Endothelial cell of umbilical vein (primary cell): ENCODE results near the gene ALPK1. TPM values are rescaled to one million over a fixed set of nuclear protein-coding genes. Genes with fewer than 3 reads are reported as not detected.

Experiments used
- BruUV-seq: library from RNA; stranded (reverse); fragments of 400-500 nt; replicated peaks from 2 replicates; lab custom pipeline; 2021; lab: Mats Ljungman, UMichigan
- CTCF ChIA-PET: fragments of 300-600, 350-600 bp; sonication (Branson Sonifier 250); formaldehyde crosslinking; loops from one replicate; lab custom pipeline; 2021; ENCODE audit warnings: antibody characterized with exemption, inconsistent platforms; lab: Charles Lee
- POLR2A ChIA-PET: fragments of 300-600, 350-600 bp; sonication (Branson Sonifier 250); formaldehyde crosslinking; loops from one replicate; lab custom pipeline; 2021; ENCODE audit warnings: antibody characterized with exemption, inconsistent platforms; lab: Charles Lee
- DNase-seq: peaks from one replicate; pipeline ENCODE4 v3.0.0-alpha.2; 2011; ENCODE audit warnings: low read depth, low spot score
- FAIRE-seq: peaks from 2 replicates; lab custom pipeline; 2011; peaks lifted over from hg19 to GRCh38; lab: Jason Lieb, UNC
- H2AFZ ChIP-seq: 2 replicates; pipeline ENCODE4 v1.6.0; 2012; ENCODE audit warnings: low read depth, low read length, control low read depth, inconsistent platforms
- H3K27ac ChIP-seq: 2 replicates; pipeline ENCODE4 v1.5.1; 2011; ENCODE audit warnings: low read depth, mild to moderate bottlenecking, control low read depth, low read length, moderate library complexity; ENCODE audit not compliant: insufficient read depth
- H3K27me3 ChIP-seq, 2 experiments: 2 replicates each; pipeline versions ENCODE4 v1.6.0 to v1.6.1; 2011; ENCODE audit warnings: low read length in 2 of 2, mixed read lengths in 1 of 2; ENCODE audit not compliant: control insufficient read depth in 2 of 2, insufficient read depth in 2 of 2
- H3K36me3 ChIP-seq, 2 experiments: 2 replicates in 1 of 2; 3 replicates in 1 of 2; pipeline ENCODE4 v1.5.1; 2011; ENCODE audit warnings: low read length in 2 of 2, mild to moderate bottlenecking in 1 of 2, moderate library complexity in 1 of 2; ENCODE audit not compliant: control insufficient read depth in 2 of 2, insufficient read depth in 2 of 2; ENCODE audit errors: extremely low read depth in 1 of 2
- H3K4me1 ChIP-seq: 3 replicates; pipeline ENCODE4 v1.5.1; 2011; ENCODE audit warnings: mild to moderate bottlenecking, low read length; ENCODE audit not compliant: control insufficient read depth, insufficient read depth; ENCODE audit errors: extremely low read depth
- H3K4me2 ChIP-seq: 2 replicates; pipeline ENCODE4 v1.6.1; 2011; ENCODE audit warnings: low read length, control low read depth, mixed read lengths; ENCODE audit not compliant: insufficient read depth
- H3K4me3 ChIP-seq, 3 experiments: fragments of 200-600 bp in 1 of 3; sonication (generic), shearing (Covaris generic) in 1 of 3; replicated peaks in 1 of 3; 2 replicates each; pipeline ENCODE4 v1.5.1; 2011 to 2016; ENCODE audit warnings: control low read depth in 3 of 3, low read length in 3 of 3, mild to moderate bottlenecking in 2 of 3, inconsistent platforms in 1 of 3, low read depth in 1 of 3, moderate library complexity in 1 of 3; ENCODE audit not compliant: insufficient read depth in 1 of 3
- H3K79me2 ChIP-seq: 2 replicates; pipeline ENCODE4 v1.6.0; 2012; ENCODE audit warnings: low read length, inconsistent platforms; ENCODE audit not compliant: control insufficient read depth, insufficient read depth
- H3K9ac ChIP-seq: replicated peaks from 2 replicates; pipeline ENCODE3; 2011; ENCODE audit warnings: low read length, control low read depth; ENCODE audit not compliant: insufficient read depth; ENCODE audit errors: extremely low read depth
- H3K9me1 ChIP-seq: replicated peaks from 3 replicates; pipeline ENCODE4 v1.6.0; 2011; ENCODE audit warnings: mild to moderate bottlenecking, low read length; ENCODE audit not compliant: control insufficient read depth, insufficient read depth; ENCODE audit errors: extremely low read depth
- H3K9me3 ChIP-seq: replicated peaks from 2 replicates; pipeline ENCODE4 v1.5.1; 2012; ENCODE audit warnings: low read length, inconsistent platforms; ENCODE audit not compliant: control insufficient read depth, insufficient read depth
- H4K20me1 ChIP-seq: replicated peaks from 2 replicates; pipeline ENCODE3; 2011; ENCODE audit warnings: mild to moderate bottlenecking, low read length; ENCODE audit not compliant: control insufficient read depth, insufficient read depth; ENCODE audit errors: extremely low read depth
- CTCF ChIP-seq, 2 donors: IDR thresholded peaks; 1 replicate in 1 of 2; 2 replicates in 1 of 2; pipeline ENCODE4 v1.5.1; 2011; ENCODE audit warnings: low read length in 2 of 2, mild to moderate bottlenecking in 2 of 2, moderate library complexity in 2 of 2, control low read depth in 1 of 2, inconsistent platforms in 1 of 2, low read depth in 1 of 2; ENCODE audit not compliant: insufficient read depth in 1 of 2; ENCODE audit errors: extremely low read depth in 1 of 2
- EZH2 ChIP-seq: IDR thresholded peaks from 2 replicates; pipeline ENCODE4 v1.6.1; 2012; ENCODE audit warnings: borderline replicate concordance, low read depth, mild to moderate bottlenecking, moderate library complexity, low read length, inconsistent platforms; ENCODE audit not compliant: severe bottlenecking
- FOS ChIP-seq: IDR thresholded peaks from 2 replicates; pipeline ENCODE4 v1.6.1; 2011; ENCODE audit warnings: mild to moderate bottlenecking, low read length, moderate library complexity, borderline replicate concordance; ENCODE audit not compliant: insufficient read depth
- GATA2 ChIP-seq: IDR thresholded peaks from 2 replicates; pipeline ENCODE4 v1.7.0; 2011; ENCODE audit warnings: low read depth, mild to moderate bottlenecking, moderate library complexity, mixed read lengths, low read length; ENCODE audit not compliant: insufficient read length, insufficient read depth
- JUN ChIP-seq: IDR thresholded peaks from 2 replicates; pipeline ENCODE4 v1.6.1; 2011; ENCODE audit warnings: borderline replicate concordance, low read depth; ENCODE audit not compliant: insufficient read length, insufficient read depth
- MAX ChIP-seq: IDR thresholded peaks from 2 replicates; pipeline ENCODE4 v1.6.1; 2011; ENCODE audit not compliant: insufficient read depth, insufficient read length
- MYC ChIP-seq: IDR thresholded peaks from one replicate; pipeline ENCODE4 v1.6.1; 2011; ENCODE audit warnings: mild to moderate bottlenecking, low read depth, low read length
- POLR2A ChIP-seq: IDR thresholded peaks from 2 replicates; pipeline ENCODE4 v1.6.1; 2012; ENCODE audit warnings: low read depth, mild to moderate bottlenecking, control low read depth, low read length
- POLR2AphosphoS5 ChIP-seq: IDR thresholded peaks from 2 replicates; pipeline ENCODE4 v1.6.1; 2012; ENCODE audit warnings: low read depth, mild to moderate bottlenecking, control low read depth, low read length, moderate library complexity; ENCODE audit not compliant: insufficient read depth
- dilution Hi-C: fragments of 300-500 bp; cut with MboI; formaldehyde crosslinking; loops from one replicate; pipeline ENCODE4 v1.15.0; 2019; ENCODE audit warnings: low sequenced_read_pairs; ENCODE audit not compliant: extremely low pct_ligation_motif_present
- intact Hi-C: fragments of 100-400 bp; cut with micrococcal nuclease; formaldehyde crosslinking; loops from one replicate; pipeline ENCODE4 v1.10.0; 2022
- polyA plus RNA-seq, 4 experiments: library from polyadenylated mRNA; depleted of rRNA in 3 of 4; stranded (reverse) in 3 of 4; unstranded in 1 of 4; fragments of >200 nt; gene quantifications; 2 replicates each; pipeline versions ENCODE4 v1.2.1 to v1.2.3, GENCODE V29; 2011 to 2012; ENCODE audit warnings: missing spikeins in 1 of 4
- total RNA-seq: library from RNA; stranded (reverse); gene quantifications from 2 replicates; pipeline ENCODE4 v1.2.3, GENCODE V29; 2021

Gene ALPK1
- total and polyA plus RNA-seq, 2 donors (not counting 3 experiments of a cell fraction or from before 2014, with no cell fraction given), result 1.4 to 5.5 TPM

- no peaks in the 10 kb centered on the region for H4K20me1 ChIP-seq
These were observed 58.5 kb downstream of the ALPK1 start for GRCh38 chr4:112355662-112356061.

More at GRCh38 chr4:112355662-112356061, 58.5 kb downstream of the ALPK1 start:
- CTCF ChIA-PET, result no interaction called here
- no peak for TF ChIP-seq MYC
- TF ChIP-seq MAX, result no peak
- TF ChIP-seq POLR2A, result no peak
- no peak for TF ChIP-seq FOS
- TF ChIP-seq CTCF (IDR thresholded peaks at IDR 0.05; ENCODE audit: extremely low read depth in 1 of 2, insufficient read depth in 1 of 2, low read depth in 1 of 2, low read length in 2 of 2), result no peak
- TF ChIP-seq POLR2AphosphoS5, result no peak
- no peak for TF ChIP-seq JUN
- TF ChIP-seq GATA2, result no peak
- no peak for TF ChIP-seq EZH2
- Histone ChIP-seq H3K4me1 (no peaks in the 10 kb centered on the region), H3K4me3 (no peak overlapping the region), H3K27ac (no peak overlapping the region), H3K36me3 (no peaks in the 10 kb centered on the region), H3K79me2 (no peaks in the 10 kb centered on the region), H2AFZ (no peak overlapping the region), H3K4me2 (no peak overlapping the region), H3K9ac (no peak overlapping the region), H3K9me3 (no peaks in the 10 kb centered on the region), H3K9me1 (no peaks in the 10 kb centered on the region), H3K27me3 (no peaks in the 10 kb centered on the region)
- dilution Hi-C loops (no loop called here), intact Hi-C loops (no loop called here)
- no TSS peak for BruUV-seq
- DNase-seq (no peak), FAIRE-seq (no peak)
- POLR2A ChIA-PET, result no interaction called here
